Immature natural killer cell (primary cell): ENCODE measurements around the gene SMAD3. TPM values are rescaled to one million over a fixed set of nuclear protein-coding genes. Genes with fewer than 3 reads are reported as not detected.
A peak's percentile ranks its signal among the peaks of the same experiment; 100 is the strongest.

Source experiments
- DNase-seq, 3 donors: peaks; one replicate each; pipeline ENCODE4 v3.0.0; 2022; ENCODE audit warnings: mixed read lengths in 1 of 3
- H3K27ac Mint-ChIP-seq, 6 donors: one replicate each; pipeline ENCODE4 v1.8.0; 2020; ENCODE audit warnings: mixed read lengths in 6 of 6, mild to moderate bottlenecking in 5 of 6, inconsistent platforms in 4 of 6, moderate library complexity in 3 of 6
- H3K27me3 Mint-ChIP-seq, 3 donors: one replicate each; pipeline ENCODE4 v1.8.0; 2020 to 2021; ENCODE audit warnings: low read depth in 3 of 3, mild to moderate bottlenecking in 3 of 3, mixed read lengths in 3 of 3, moderate library complexity in 3 of 3, inconsistent platforms in 1 of 3
- H3K36me3 Mint-ChIP-seq, 3 donors: one replicate each; pipeline ENCODE4 v1.8.0; 2020; ENCODE audit warnings: mixed read lengths in 3 of 3, inconsistent platforms in 2 of 3, mild to moderate bottlenecking in 2 of 3
- H3K4me1 Mint-ChIP-seq, 2 donors: one replicate each; pipeline ENCODE4 v1.8.0; 2020; ENCODE audit warnings: inconsistent platforms in 2 of 2, mild to moderate bottlenecking in 2 of 2, mixed read lengths in 2 of 2, moderate library complexity in 1 of 2
- H3K4me3 Mint-ChIP-seq, 5 donors: one replicate each; pipeline ENCODE4 v1.8.0; 2020; ENCODE audit warnings: mild to moderate bottlenecking in 5 of 5, mixed read lengths in 5 of 5, inconsistent platforms in 3 of 5, moderate library complexity in 3 of 5
- H3K9me3 Mint-ChIP-seq, 6 donors: one replicate each; pipeline ENCODE4 v1.8.0; 2020; ENCODE audit warnings: mild to moderate bottlenecking in 6 of 6, mixed read lengths in 6 of 6, inconsistent platforms in 4 of 6, moderate library complexity in 3 of 6
- polyA plus RNA-seq, 3 donors: library from polyadenylated mRNA; unstranded; fragments of 300-500 nt; fragmentation: Illumina TruSeq; gene quantifications; one replicate each; pipeline ENCODE4 v1.2.3, GENCODE V29; 2021

SMAD3 gene
- polyA plus RNA-seq, 3 donors from 2014 or later, result 8.9 to 11.9 (median 10.0) TPM

DNA sequence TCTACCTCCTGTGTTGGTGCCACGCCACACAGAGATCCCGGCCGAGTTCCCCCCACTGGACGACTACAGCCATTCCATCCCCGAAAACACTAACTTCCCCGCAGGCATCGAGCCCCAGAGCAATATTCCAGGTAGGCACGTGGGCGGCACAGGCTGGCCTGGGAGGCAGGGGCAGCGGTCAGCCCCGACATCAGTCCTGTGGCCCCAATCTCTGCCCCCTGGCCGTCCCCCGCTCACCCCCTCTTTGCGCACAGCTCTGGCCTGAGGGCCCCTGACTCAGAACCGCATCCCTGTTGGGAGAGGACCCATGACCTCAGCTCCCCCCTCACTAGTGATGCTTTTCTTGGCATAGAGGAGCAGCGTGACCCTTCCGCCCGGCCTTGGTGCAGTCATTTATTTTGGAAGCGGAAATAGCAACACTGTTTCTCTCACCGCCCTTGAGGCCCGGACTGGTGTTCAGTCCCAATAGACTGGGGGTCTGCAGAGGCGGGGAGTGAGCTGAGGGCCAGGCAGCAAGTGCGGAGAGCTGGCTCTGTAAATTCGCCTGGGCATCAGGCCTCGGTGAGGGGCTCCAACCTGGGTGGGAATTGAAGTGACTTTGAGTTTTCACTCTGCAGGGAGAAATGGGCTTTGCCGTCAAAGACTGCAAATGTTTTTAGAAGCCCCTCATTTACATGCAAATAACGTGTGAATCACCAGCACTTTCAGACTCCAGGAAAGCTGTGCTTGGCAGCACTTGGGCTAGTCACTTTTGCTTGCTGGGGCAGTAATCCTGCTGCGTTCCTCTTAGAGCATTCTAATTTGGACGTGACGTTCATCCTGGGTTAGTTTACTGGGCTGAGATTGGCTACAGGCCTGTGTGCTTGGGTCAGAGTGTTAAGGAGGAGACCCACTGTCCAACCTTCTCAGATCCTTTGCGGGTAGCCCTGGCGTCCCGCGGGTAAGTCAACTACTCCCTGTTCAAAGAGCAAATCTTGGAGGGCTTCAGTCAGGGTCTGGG lies 100.2 kb downstream of the SMAD3 start:
- Mint-ChIP-seq H3K27ac (no peak overlapping the region), H3K9me3 (no peaks in the 10 kb centered on the region), H3K4me3 (no peak overlapping the region), H3K36me3 (peaks cover 6 to 42% (median 13%) of the 10 kb centered on the region in 3 donors), H3K27me3 (peaks cover 0 to 1% (median 0%) of the 10 kb centered on the region in 3 donors), H3K4me1 (peaks cover 22 to 25% of the 10 kb centered on the region in 2 donors)
- DNase-seq, result no peak

DNA sequence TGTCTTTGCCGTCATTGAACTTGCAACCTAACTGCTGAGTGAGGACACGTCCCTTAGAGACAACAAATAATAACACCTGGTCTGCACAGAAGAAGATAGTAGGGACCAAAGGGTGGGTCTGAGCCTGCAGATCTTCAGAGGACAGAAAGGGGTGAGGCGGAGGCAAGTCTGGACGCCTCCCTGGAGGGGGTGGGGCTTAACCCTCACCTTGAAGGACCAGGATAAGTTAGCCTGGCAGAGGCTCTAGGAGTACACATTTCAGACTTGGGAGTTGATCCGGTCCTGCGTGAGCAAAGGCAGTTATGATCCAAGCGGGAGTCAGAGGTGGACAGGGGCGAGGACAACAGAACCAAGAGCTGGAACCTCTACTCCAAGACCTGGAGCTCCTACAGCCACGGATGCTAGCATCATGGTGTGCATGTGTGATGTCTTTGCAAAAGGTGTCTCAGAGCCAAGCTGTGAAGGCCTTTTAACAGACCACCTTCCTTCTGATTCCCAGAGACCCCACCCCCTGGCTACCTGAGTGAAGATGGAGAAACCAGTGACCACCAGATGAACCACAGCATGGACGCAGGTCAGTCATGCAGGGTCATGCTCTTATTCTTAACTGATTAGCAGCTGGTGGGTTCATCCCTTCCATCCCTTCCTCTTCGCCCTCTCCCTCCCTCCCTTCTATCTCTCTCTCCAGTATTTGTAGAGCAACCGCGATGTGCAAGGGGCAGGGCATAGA lies 101.0 kb downstream of the SMAD3 start:
- peaks cover 19 to 22% of the 10 kb centered on the region in 2 donors for H3K4me1 Mint-ChIP-seq
- peaks cover 12 to 48% (median 19%) of the 10 kb centered on the region in 3 donors for H3K36me3 Mint-ChIP-seq
- H3K4me3 Mint-ChIP-seq, result no peak overlapping the region
- H3K9me3 Mint-ChIP-seq, result no peaks in the 10 kb centered on the region
- DNase-seq, result no peak
- H3K27ac Mint-ChIP-seq, result peak overlapping the region in 1 of 6 donors; percentile 25
- peaks cover 0 to 1% (median 0%) of the 10 kb centered on the region in 3 donors for H3K27me3 Mint-ChIP-seq

DNA sequence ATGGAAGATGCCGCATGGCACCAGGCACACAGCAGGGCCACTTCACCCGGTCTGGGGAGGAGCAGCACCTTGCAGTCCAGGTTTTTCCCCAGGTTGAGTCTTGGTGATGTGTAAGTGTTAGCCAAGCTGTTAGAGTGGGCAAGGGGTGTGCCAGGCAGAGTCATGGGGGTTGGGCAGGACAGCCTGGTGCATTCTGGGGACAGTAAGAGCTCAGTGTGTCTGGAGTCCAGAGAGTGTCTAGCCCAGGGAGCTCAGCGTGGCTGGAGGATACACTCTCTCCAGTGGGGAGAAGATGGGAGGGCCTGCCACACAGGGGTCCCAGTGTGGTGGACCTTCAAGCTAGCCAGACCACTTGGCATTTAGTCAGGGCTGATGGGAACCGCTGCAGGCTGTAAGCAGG lies 101.7 kb downstream of the SMAD3 start:
- Mint-ChIP-seq H3K27me3 (peaks cover 0 to 1% (median 0%) of the 10 kb centered on the region in 3 donors), H3K4me1 (peaks cover 15 to 19% of the 10 kb centered on the region in 2 donors), H3K36me3 (peaks cover 17 to 53% (median 22%) of the 10 kb centered on the region in 3 donors), H3K9me3 (no peaks in the 10 kb centered on the region), H3K27ac (peak overlapping the region in 2 of 6 donors; percentile 25 to 74), H3K4me3 (no peak overlapping the region)
- no peak for DNase-seq

DNA sequence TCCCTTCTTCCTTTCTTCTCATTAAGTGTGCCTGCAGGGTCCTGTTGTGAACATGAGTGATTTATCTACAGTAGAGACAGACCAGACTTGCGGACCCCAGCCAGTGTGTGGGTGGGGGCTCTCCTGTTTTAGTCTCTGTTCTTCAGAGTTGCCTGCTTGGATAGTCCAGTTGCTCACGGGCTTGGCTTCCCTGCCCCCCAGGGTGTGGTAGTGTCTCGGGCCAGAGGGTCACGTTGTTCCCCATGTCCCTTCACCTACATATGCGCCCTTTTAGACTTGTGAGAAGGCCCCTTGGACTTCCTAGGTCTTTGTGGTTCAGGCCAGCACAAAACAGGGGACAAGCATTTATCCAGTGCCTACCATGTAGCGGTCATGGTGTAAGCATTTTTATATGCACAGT lies 103.3 kb downstream of the SMAD3 start:
- Mint-ChIP-seq H3K27ac (no peak overlapping the region), H3K4me3 (no peak overlapping the region), H3K9me3 (no peaks in the 10 kb centered on the region), H3K4me1 (peaks cover 8 to 17% of the 10 kb centered on the region in 2 donors), H3K36me3 (peaks cover 28 to 63% (median 28%) of the 10 kb centered on the region in 3 donors), H3K27me3 (peaks cover 0 to 3% (median 0%) of the 10 kb centered on the region in 3 donors)
- DNase-seq, result no peak

DNA sequence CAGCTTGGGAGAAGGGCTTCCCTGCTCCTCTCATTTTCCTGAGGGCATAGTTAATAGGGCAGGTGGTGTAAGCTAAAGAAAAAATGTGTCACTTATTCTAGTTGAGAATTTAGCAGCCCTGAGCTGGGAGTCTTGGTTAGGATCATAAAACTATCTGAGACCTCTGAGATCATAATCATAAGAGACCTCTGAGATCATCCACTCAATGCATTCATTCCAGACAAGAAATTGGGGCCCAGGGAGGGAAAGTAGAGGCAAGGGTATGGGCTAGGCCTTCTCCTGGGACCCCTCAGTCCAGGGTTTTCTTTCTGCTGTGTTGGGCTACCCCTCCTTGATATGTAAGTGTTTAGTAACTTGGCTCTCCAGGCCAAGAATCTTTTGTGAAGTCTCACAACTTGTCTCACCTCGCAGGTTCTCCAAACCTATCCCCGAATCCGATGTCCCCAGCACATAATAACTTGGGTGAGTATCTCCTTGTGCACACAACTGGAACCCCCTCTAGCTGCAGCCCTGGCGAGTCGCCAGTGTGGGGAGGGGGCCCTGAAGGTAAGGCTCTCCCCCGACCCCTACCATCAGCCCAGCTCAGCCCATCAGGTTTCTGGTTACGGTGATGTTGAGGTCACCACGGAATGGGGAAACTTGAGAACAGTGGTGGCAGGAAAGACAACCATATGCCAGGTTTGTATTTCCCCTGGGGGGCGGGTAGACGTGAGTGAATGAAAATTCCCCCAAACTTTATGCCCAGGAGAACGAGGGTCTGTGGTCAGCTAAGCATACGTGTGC lies 104.9 kb downstream of the SMAD3 start:
- DNase-seq, result no peak
- H3K4me1 Mint-ChIP-seq, result peaks cover 22 to 28% of the 10 kb centered on the region in 2 donors
- no peak overlapping the region for H3K4me3 Mint-ChIP-seq
- peaks cover 0 to 3% (median 3%) of the 10 kb centered on the region in 3 donors for H3K27me3 Mint-ChIP-seq
- H3K27ac Mint-ChIP-seq, result peak overlapping the region in 2 of 6 donors; percentile 5 to 65
- H3K36me3 Mint-ChIP-seq, result peaks cover 29 to 69% (median 34%) of the 10 kb centered on the region in 3 donors
- H3K9me3 Mint-ChIP-seq, result no peaks in the 10 kb centered on the region

DNA sequence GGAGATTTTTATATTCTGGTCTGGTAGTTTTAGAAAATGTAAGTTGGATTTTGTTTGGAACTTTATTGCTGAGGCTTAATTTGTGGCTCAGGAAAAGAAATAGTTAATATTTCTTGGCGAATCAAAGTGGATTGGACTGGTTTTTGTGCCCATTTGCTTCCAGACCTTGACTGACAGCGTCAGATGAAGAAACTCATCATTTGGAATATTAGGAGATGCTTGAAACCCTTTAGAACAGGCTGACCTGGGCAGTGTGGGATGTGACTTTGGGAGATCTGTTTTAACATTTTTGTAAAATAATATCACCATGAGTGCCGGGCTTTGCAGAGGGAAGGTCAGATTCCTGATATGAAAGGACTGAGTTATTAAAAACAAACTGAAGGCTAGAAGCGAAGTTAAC lies 106.1 kb downstream of the SMAD3 start:
- no peak for DNase-seq
- Mint-ChIP-seq H3K4me3 (no peak overlapping the region), H3K27me3 (peaks cover 2 to 4% (median 3%) of the 10 kb centered on the region in 3 donors), H3K27ac (peak overlapping the region in 1 of 6 donors; percentile 52), H3K4me1 (peaks cover 33 to 36% of the 10 kb centered on the region in 2 donors), H3K9me3 (no peaks in the 10 kb centered on the region), H3K36me3 (peaks cover 29 to 62% (median 34%) of the 10 kb centered on the region in 3 donors)

DNA sequence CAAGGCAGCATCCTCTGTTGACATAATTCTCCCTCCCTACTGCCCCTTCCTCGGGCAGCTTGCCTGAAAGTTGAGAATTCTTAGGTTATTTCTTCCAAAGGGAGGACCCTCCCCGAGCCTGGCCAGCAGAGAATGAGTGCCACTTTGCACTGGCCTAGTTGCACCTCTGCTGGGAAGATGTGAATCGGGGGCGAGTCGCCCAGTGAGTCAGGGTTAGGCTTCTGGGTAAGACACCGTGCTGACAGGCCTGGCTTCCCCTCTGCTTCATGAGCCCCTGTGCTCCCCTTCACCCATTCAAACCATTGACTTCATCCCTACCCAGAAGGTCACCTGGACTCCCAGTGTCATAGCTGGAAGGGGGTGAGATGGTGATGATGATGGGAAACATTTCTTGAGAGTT lies 106.8 kb downstream of the SMAD3 start:
- Mint-ChIP-seq H3K36me3 (peaks cover 29 to 61% (median 34%) of the 10 kb centered on the region in 3 donors), H3K27me3 (peaks cover 2 to 6% (median 3%) of the 10 kb centered on the region in 3 donors), H3K4me3 (no peak overlapping the region), H3K9me3 (no peaks in the 10 kb centered on the region), H3K27ac (peak overlapping the region in 1 of 6 donors; percentile 16), H3K4me1 (peaks cover 39% of the 10 kb centered on the region in 2 donors)
- no peak for DNase-seq

DNA sequence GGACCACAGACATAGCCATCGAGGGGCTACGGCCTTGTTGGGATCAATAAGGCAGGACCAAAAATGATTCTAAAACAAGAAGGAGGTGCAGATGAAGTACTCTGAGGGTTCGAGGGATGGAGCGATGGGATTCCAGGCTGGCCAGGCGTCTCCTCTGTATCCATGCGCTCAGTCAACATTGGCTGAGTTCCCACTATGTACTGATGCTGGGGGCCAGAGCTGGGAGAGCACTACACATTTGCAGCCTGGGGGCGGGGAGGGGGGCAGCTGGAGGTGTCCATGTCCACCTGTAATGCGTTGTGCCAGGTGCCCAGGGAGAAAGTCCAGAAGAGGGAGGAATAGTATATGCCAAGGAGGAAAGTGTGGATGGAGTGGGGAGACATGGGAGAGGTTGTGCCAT lies 107.6 kb downstream of the SMAD3 start:
- DNase-seq, result no peak
- Mint-ChIP-seq H3K27me3 (peaks cover 2 to 6% (median 3%) of the 10 kb centered on the region in 3 donors), H3K4me1 (peaks cover 39% of the 10 kb centered on the region in 2 donors), H3K9me3 (no peaks in the 10 kb centered on the region), H3K27ac (peak overlapping the region in 2 of 6 donors; percentile 16 to 74), H3K4me3 (no peak overlapping the region), H3K36me3 (peaks cover 28 to 56% (median 34%) of the 10 kb centered on the region in 3 donors)

DNA sequence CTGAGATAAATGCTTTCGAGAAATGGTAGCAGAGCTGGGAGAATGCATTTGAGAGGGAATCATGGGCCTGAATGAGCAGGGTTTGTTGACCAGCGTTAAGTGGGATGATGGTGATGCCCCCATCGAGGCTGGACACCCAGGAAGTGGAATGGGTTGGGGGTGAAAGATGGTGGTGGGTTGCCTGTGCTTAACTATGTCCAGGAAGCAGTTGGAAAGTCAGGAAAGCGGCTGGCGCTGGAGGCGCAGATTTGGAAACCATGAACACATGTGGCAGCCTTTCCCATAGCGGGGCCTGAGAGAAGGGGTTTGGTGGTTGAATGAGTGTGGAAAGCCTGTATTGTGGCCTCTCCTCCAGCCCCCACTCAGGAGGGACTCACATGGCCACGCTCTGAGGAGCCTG lies 108.4 kb downstream of the SMAD3 start:
- Mint-ChIP-seq H3K36me3 (peaks cover 21 to 50% (median 28%) of the 10 kb centered on the region in 3 donors), H3K4me3 (no peak overlapping the region), H3K9me3 (no peaks in the 10 kb centered on the region), H3K4me1 (peaks cover 39% of the 10 kb centered on the region in 2 donors), H3K27me3 (peaks cover 2 to 5% (median 3%) of the 10 kb centered on the region in 3 donors), H3K27ac (peak overlapping the region in 3 of 6 donors; percentile 15 to 88 (median 80))
- DNase-seq, result no peak

DNA sequence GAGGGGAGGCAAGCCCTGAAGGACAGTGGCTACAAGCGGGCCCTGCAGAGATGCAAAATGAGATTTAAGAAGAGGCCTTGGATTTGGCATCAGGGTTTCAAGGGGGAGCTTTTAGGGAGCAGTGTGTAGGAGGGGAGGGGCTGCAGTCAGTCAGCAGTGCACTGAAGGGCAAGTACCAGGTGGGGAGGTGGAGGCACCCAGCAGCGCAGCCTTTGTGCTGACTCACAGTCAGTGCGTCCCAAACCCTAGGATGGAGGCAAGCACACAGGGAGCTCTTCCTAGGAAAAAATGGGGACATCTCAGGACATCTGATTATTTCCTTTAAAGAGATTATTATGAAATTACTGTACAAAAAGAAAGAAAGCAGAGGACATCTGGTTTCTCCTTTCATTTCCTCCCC lies 109.0 kb downstream of the SMAD3 start:
- Mint-ChIP-seq H3K9me3 (no peaks in the 10 kb centered on the region), H3K27ac (peak overlapping the region in 1 of 6 donors; percentile 31), H3K27me3 (peaks cover 2 to 6% (median 3%) of the 10 kb centered on the region in 3 donors), H3K4me1 (peaks cover 39 to 40% of the 10 kb centered on the region in 2 donors), H3K4me3 (no peak overlapping the region), H3K36me3 (peaks cover 21 to 48% (median 28%) of the 10 kb centered on the region in 3 donors)
- no peak for DNase-seq

DNA sequence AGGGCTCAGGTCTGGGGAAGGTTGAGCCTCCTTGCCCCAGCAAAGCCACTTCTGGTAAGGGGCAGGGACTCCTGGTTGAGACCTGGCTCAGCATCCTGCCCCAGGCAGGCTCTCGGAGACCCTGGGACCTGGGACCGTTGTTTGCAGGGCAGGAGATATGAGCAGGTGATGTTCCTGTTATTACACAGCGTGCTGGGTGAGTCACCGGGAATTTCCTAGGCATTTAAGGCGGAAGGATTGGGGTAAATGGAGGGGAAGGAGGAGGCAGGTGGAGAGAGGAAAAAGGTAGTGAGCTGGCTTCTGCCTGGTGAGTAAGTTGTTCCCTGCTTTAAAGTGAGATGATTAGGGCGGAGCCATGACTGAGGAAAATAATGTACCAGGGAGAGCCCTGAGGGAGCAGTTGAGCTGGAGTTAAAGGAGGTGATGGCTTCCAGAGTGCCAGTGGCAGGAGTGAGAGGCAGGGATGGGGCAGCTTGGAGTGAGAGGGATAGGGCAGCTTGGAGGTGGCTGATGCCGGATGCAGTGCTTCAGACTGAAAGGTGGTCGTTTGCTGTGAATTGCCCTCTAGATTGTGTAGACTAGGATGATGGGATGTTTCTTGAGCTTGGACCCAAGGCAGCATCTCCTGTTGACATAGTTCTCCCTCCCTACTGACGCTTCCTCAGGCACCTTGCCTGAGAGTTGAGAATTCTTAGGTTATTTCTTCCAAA lies 109.6 kb downstream of the SMAD3 start:
- no peak for DNase-seq
- Mint-ChIP-seq H3K4me3 (peak overlapping the region in 1 of 5 donors; percentile 54), H3K27me3 (peaks cover 3 to 6% (median 4%) of the 10 kb centered on the region in 3 donors), H3K9me3 (no peaks in the 10 kb centered on the region), H3K36me3 (peaks cover 19 to 45% (median 28%) of the 10 kb centered on the region in 3 donors), H3K27ac (peak overlapping the region in 4 of 6 donors; percentile 31 to 60 (median 46)), H3K4me1 (peaks cover 41 to 43% of the 10 kb centered on the region in 2 donors)

DNA sequence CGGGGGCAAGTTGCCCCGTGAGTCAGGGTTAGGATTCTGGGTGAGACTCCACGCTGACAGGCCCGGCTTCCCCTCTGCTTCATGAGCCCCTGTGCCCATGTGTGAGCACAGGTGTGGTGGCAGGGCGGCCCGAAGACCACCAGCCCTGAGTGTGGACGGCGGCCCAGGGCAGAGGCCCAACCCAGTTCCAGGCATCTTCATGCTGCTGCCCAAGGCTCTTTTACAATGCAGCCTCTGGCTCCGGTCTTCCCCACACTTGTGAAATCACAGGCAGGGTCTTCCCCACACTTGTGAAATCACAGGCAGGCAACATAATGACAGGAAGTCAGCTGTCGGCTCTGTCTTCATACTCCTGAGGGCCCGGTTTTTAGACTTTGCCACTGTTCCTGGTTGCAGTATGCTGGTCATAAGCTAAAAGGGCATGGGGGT lies 110.3 kb downstream of the SMAD3 start:
- peaks cover 3 to 6% (median 6%) of the 10 kb centered on the region in 3 donors for H3K27me3 Mint-ChIP-seq
- H3K36me3 Mint-ChIP-seq, result peaks cover 19 to 43% (median 28%) of the 10 kb centered on the region in 3 donors
- peaks cover 41 to 43% of the 10 kb centered on the region in 2 donors for H3K4me1 Mint-ChIP-seq
- peak overlapping the region in 3 of 6 donors; percentile 20 to 67 (median 57) for H3K27ac Mint-ChIP-seq
- H3K4me3 Mint-ChIP-seq, result peak overlapping the region in 1 of 5 donors; percentile 54
- no peaks in the 10 kb centered on the region for H3K9me3 Mint-ChIP-seq
- peak; percentile 26 to 36 (median 31) for DNase-seq
